ENCODE measurements around the gene FMN1. TPM values are rescaled to one million over a fixed set of nuclear protein-coding genes. Genes with fewer than 3 reads are reported as not detected.

The FMN1 gene
- total RNA-seq, 4 donors from 2014 or later: 4.3 to 10.1 (median 8.8) TPM

DNA sequence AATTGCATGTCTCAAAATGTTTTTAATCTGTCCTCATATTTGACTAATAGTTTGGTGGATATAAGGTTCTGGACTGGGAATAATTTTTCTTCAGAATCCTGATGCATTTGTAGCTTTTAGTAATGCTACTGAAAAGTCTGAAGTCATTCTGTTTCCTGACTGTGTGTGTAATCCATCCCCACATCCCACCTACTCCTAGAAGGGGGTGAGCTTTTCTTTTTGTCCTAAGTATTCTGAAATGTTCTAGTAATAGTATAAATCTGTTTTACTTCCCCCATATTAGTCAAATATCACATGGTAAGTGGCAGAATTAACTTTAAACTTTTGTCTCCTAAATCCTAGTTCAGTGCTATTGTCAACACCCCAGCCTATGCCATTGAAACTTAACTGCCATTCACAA is 313.9 kb downstream of the FMN1 start:
- Histone ChIP-seq H3K36me3 (no peaks in the 10 kb centered on the region), H3K27me3 (no peaks in the 10 kb centered on the region), H3K9me3 (no peaks in the 10 kb centered on the region), H3K27ac (no peak overlapping the region), H3K4me1 (peaks cover 0 to 16% (median 3%) of the 10 kb centered on the region in 3 donors), H3K4me3 (no peak overlapping the region)
- intact Hi-C loops (cut with DNase I): no loop called here
- no peak for DNase-seq
- TF ChIP-seq POLR2A (IDR thresholded peaks at IDR 0.05): no peak
- TF ChIP-seq, protein P1, sequence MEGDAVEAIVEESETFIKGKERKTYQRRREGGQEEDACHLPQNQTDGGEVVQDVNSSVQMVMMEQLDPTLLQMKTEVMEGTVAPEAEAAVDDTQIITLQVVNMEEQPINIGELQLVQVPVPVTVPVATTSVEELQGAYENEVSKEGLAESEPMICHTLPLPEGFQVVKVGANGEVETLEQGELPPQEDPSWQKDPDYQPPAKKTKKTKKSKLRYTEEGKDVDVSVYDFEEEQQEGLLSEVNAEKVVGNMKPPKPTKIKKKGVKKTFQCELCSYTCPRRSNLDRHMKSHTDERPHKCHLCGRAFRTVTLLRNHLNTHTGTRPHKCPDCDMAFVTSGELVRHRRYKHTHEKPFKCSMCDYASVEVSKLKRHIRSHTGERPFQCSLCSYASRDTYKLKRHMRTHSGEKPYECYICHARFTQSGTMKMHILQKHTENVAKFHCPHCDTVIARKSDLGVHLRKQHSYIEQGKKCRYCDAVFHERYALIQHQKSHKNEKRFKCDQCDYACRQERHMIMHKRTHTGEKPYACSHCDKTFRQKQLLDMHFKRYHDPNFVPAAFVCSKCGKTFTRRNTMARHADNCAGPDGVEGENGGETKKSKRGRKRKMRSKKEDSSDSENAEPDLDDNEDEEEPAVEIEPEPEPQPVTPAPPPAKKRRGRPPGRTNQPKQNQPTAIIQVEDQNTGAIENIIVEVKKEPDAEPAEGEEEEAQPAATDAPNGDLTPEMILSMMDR (IDR thresholded peaks at IDR 0.05): no peak

DNA sequence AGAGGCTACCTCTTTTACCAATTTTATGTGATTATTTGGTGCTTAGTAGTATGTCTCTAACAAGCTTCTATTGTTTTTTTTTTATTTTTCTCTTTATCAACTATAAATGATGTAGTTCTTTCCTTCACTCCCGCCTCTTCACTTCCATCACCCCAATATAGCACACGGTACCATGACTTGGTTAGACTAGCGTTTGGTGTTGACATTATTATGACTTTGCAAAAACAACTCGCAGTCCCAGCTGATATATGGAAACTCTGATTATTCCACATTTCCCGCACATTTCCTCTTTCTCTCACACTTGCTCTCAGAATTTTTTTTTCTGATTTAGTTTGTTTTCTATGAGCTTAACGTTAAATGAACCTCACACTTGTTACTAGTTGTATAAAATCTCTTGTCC is 314.5 kb downstream of the FMN1 start:
- H3K27ac ChIP-seq: peak overlapping the region in 1 of 4 donors; percentile 57

DNA sequence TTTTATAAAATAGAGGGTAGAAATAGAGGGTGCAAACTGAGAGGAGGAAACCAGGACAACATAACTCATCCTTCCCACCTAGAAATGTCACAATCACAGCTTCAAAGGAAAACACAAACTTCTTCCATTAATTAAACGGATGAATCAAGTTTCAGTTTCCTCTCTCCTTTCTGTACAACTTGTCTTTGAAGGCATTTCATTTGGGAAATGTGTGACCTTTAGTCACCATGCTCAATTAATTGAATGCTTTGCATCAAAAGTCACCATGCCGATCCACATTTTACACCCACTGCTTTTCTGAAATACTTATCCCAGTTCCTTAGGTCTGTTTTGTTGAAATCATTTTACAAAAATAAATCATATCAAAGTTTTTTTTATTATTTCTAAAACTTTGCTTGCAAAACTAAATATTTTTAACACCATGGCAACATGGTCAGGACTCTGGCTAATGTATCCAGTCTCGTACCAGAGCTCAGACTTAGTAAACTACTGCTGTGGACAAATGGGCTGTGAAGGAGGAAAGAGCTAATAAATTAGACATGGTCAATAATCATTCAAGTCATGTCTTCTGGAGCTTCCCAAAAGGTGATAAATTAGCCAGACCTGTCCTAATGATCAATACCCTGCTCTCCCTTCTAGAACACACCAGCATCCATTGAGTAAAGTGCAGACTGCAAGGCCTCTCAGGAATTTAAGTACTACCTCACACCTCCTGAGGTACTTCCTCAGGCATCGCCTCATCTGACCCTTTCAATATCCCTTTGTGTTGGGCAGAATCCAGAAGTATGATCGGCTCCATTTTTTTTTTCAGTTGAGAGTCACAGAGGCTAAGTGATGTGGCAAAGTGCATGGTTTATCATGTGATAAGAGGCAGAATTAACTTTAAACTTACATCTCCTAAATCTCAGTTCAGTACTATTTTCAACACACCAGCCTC is 315.4 kb downstream of the FMN1 start:
- WGBS, 2 donors: 52 to 63% methylated on average over 5 of the region's 5 CpGs
- H3K4me1 ChIP-seq: peaks cover 0 to 21% (median 3%) of the 10 kb centered on the region in 3 donors
- H3K27me3 ChIP-seq: no peaks in the 10 kb centered on the region
- no peaks in the 10 kb centered on the region for H3K36me3 ChIP-seq
- peak overlapping the region in 3 of 4 donors; percentile 15 to 75 (median 57) for H3K27ac ChIP-seq
- DNase-seq: no peak
- TF ChIP-seq, protein P1 (IDR thresholded peaks at IDR 0.05): no peak
- no peak overlapping the region for H3K4me3 ChIP-seq
- intact Hi-C loops (cut with DNase I): no loop called here
- H3K9me3 ChIP-seq: no peaks in the 10 kb centered on the region

More for the DNA sequence above, 314.5 kb downstream of the FMN1 start:
- Histone ChIP-seq H3K36me3 (no peaks in the 10 kb centered on the region), H3K4me3 (no peak overlapping the region), H3K9me3 (no peaks in the 10 kb centered on the region), H3K27me3 (no peaks in the 10 kb centered on the region), H3K4me1 (peaks cover 0 to 16% (median 3%) of the 10 kb centered on the region in 3 donors)
- TF ChIP-seq, protein P1 (IDR thresholded peaks at IDR 0.05): no peak
- no peak for TF ChIP-seq POLR2A (IDR thresholded peaks at IDR 0.05)
- intact Hi-C loops (cut with DNase I): no loop called here
- no peak for DNase-seq
- 64 to 82% methylated on average over 6 of the region's 6 CpGs for WGBS, 2 donors

DNA sequence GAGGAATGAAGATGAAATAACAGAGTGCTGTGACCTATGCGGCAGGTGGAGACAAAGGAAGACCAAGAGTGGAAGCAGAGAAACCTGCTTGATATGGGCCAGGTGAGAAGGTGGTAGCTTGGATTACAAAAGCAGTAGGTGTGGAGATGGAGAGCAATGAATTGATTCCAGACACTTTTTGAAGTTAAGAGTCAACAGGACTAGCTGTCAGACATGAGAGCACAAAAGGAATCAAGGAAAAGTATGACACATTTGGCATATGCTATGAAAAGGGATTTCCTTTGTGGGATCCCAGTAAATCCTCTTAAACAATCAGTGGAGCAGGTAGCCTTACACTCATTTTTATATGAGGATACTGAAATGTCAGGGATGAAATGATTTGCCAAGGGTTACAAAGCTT is 316.2 kb downstream of the FMN1 start:
- peak overlapping the region in 3 of 4 donors; percentile 11 to 57 (median 15) for H3K27ac ChIP-seq
- H3K36me3 ChIP-seq: no peaks in the 10 kb centered on the region
- TF ChIP-seq, protein P1 (IDR thresholded peaks at IDR 0.05): no peak
- no peak for TF ChIP-seq POLR2A (IDR thresholded peaks at IDR 0.05)
- H3K4me1 ChIP-seq: peaks cover 0 to 28% (median 3%) of the 10 kb centered on the region in 3 donors
- WGBS, 2 donors: 44 to 57% methylated on average over 1 of the region's 1 CpG
- H3K4me3 ChIP-seq: no peak overlapping the region
- no peak for DNase-seq
- no peaks in the 10 kb centered on the region for H3K27me3 ChIP-seq
- intact Hi-C loops (cut with DNase I): no loop called here
- no peaks in the 10 kb centered on the region for H3K9me3 ChIP-seq

DNA sequence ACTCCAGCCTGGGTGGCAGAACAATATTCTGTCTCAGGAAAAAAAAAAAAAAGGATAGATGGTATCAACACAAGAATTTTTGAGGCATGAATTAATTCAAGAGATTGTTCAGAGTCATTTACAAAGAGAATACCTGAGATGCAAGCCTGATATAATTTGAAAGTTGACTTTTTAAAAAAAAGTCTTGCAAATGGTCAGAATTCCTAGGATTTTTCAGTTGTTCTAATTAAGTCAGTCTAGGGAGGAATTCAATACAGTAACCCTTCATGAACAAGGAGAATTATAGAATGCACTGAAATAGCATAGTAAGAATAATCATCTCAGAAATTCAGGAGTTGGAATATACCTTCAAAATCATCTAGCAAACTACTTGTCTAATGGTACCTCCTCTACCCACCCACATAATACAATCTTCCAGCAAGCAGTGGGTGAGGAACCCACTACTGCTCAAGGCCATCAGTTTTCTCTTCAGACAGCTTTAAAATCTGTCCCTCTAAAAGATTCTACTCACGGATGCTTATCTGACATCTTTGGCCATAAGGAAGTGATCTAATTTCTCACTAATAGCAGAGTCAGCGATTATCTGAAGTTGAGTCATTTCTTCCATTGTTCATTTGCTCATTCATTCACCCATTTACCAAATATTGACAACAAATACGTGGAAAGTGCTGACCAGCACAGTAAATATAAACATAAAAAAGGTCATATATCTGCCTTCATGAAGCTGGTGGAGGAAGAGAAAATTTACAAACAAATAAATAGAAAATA is 317.1 kb downstream of the FMN1 start:
- intact Hi-C loops (cut with DNase I): no loop called here
- no peak for TF ChIP-seq POLR2A (IDR thresholded peaks at IDR 0.05)
- TF ChIP-seq, protein P1 (IDR thresholded peaks at IDR 0.05): no peak
- no peak overlapping the region for H3K27ac ChIP-seq
- no peaks in the 10 kb centered on the region for H3K36me3 ChIP-seq
- H3K4me3 ChIP-seq: no peak overlapping the region
- 29 to 45% methylated on average over 3 of the region's 3 CpGs for WGBS, 2 donors
- no peaks in the 10 kb centered on the region for H3K27me3 ChIP-seq
- peaks cover 0 to 35% (median 3%) of the 10 kb centered on the region in 3 donors for H3K4me1 ChIP-seq
- DNase-seq: no peak
- H3K9me3 ChIP-seq: no peaks in the 10 kb centered on the region

Measured in esophagus squamous epithelium (tissue), 5 donors.